Stimulated activated naive B cell treated with anti-CD40 and anti-IgM and Interleukin-4, amounts not matched to agents 10 μg/mL and 1 μg/mL and 100 μg/mL, for 72 hours (primary cell): ENCODE data around the gene LRP11.
A peak's percentile ranks its signal among the peaks of the same experiment; 100 is the strongest.
"Not testable (repeated sequence)": the region's sequence is repeated elsewhere in the genome, so short reads cannot be mapped to it uniquely, and the experiment has no call there.

Experiments
- ATAC-seq, 2 donors: fragments of 150-1000 bp; cut with Tn5 transposase; replicated peaks; 2 replicates each; pipeline ENCODE4 v1.10.0; 2021; ENCODE audit warnings: moderate library complexity in 1 of 2
- DNase-seq: peaks from one replicate; pipeline ENCODE4 v3.0.0; 2021
- H3K27ac Mint-ChIP-seq: one replicate; pipeline ENCODE4 v1.8.0; 2022; ENCODE audit warnings: mild to moderate bottlenecking, mixed read lengths
- H3K27me3 Mint-ChIP-seq, 2 donors: one replicate each; pipeline ENCODE4 v1.8.0; 2022; ENCODE audit warnings: mixed read lengths in 2 of 2
- H3K36me3 Mint-ChIP-seq, 2 donors: one replicate each; pipeline ENCODE4 v1.8.0; 2022; ENCODE audit warnings: mixed read lengths in 2 of 2, mild to moderate bottlenecking in 1 of 2
- H3K4me1 Mint-ChIP-seq, 2 donors: one replicate each; pipeline ENCODE4 v1.8.0; 2022; ENCODE audit warnings: mixed read lengths in 2 of 2, mild to moderate bottlenecking in 1 of 2
- H3K4me3 Mint-ChIP-seq, 2 donors: one replicate each; pipeline ENCODE4 v1.8.0; 2022; ENCODE audit warnings: mild to moderate bottlenecking in 2 of 2, mixed read lengths in 2 of 2, moderate library complexity in 1 of 2
- H3K9me3 Mint-ChIP-seq, 2 donors: one replicate each; pipeline ENCODE4 v1.8.0; 2022; ENCODE audit warnings: mixed read lengths in 2 of 2, mild to moderate bottlenecking in 1 of 2

Gene LRP11

GRCh38 chr6:149903938-149904611, 39.9 kb upstream of the LRP11 start:
- H3K36me3 Mint-ChIP-seq = peaks cover 8 to 10% of the 10 kb centered on the region in 2 donors
- H3K4me1 Mint-ChIP-seq = no peaks in the 10 kb centered on the region
- no peak overlapping the region for H3K4me3 Mint-ChIP-seq
- DNase-seq (no peak), ATAC-seq (no peak)
- H3K9me3 Mint-ChIP-seq = peaks cover 15% of the 10 kb centered on the region in 2 donors
- peaks cover 28 to 47% of the 10 kb centered on the region in 2 donors for H3K27me3 Mint-ChIP-seq
- H3K27ac Mint-ChIP-seq = no peak overlapping the region

- DNase-seq = no peak
- Mint-ChIP-seq H3K27ac (no peak overlapping the region), H3K27me3 (peaks cover 39 to 58% of the 10 kb centered on the region in 2 donors), H3K4me1 (peaks cover 2 to 5% of the 10 kb centered on the region in 2 donors), H3K9me3 (no peaks in the 10 kb centered on the region), H3K4me3 (no peak overlapping the region), H3K36me3 (no peaks in the 10 kb centered on the region)
- no peak for ATAC-seq
Observed at GRCh38 chr6:149901444-149902140, 37.4 kb upstream of the LRP11 start.

GRCh38 chr6:149900620-149901443, 36.7 kb upstream of the LRP11 start:
- no peaks in the 10 kb centered on the region for H3K36me3 Mint-ChIP-seq
- H3K4me1 Mint-ChIP-seq = peaks cover 2 to 5% of the 10 kb centered on the region in 2 donors
- peaks cover 42 to 61% of the 10 kb centered on the region in 2 donors for H3K27me3 Mint-ChIP-seq
- H3K27ac Mint-ChIP-seq = no peak overlapping the region
- DNase-seq (no peak), ATAC-seq (no peak)
- no peaks in the 10 kb centered on the region for H3K9me3 Mint-ChIP-seq
- H3K4me3 Mint-ChIP-seq = no peak overlapping the region

GRCh38 chr6:149899926-149900619, 35.9 kb upstream of the LRP11 start:
- Mint-ChIP-seq H3K4me1 (peaks cover 2 to 5% of the 10 kb centered on the region in 2 donors), H3K27ac (no peak overlapping the region), H3K9me3 (no peaks in the 10 kb centered on the region), H3K27me3 (peaks cover 42 to 57% of the 10 kb centered on the region in 2 donors), H3K4me3 (no peak overlapping the region), H3K36me3 (no peaks in the 10 kb centered on the region)
- DNase-seq (no peak), ATAC-seq (no peak)

- Mint-ChIP-seq H3K27me3 (peaks cover 42 to 57% of the 10 kb centered on the region in 2 donors), H3K9me3 (no peaks in the 10 kb centered on the region), H3K27ac (no peak overlapping the region), H3K4me1 (peaks cover 2 to 5% of the 10 kb centered on the region in 2 donors), H3K36me3 (no peaks in the 10 kb centered on the region), H3K4me3 (no peak overlapping the region)
- ATAC-seq (no peak), DNase-seq (no peak)
Observed at GRCh38 chr6:149899486-149899885, 35.3 kb upstream of the LRP11 start.

GRCh38 chr6:149898966-149899365, 34.8 kb upstream of the LRP11 start:
- H3K4me3 Mint-ChIP-seq = no peak overlapping the region
- no peak for ATAC-seq
- H3K36me3 Mint-ChIP-seq = no peaks in the 10 kb centered on the region
- H3K4me1 Mint-ChIP-seq = peaks cover 2 to 5% of the 10 kb centered on the region in 2 donors
- H3K27ac Mint-ChIP-seq = no peak overlapping the region
- no peaks in the 10 kb centered on the region for H3K9me3 Mint-ChIP-seq
- no peak for DNase-seq
- peaks cover 46 to 59% of the 10 kb centered on the region in 2 donors for H3K27me3 Mint-ChIP-seq

- H3K27me3 Mint-ChIP-seq = peaks cover 48 to 64% of the 10 kb centered on the region in 2 donors
- ATAC-seq = no peak
- no peak within 1 kb of the TSS for H3K27ac Mint-ChIP-seq
- H3K4me1 Mint-ChIP-seq = peaks cover 2 to 5% of the 10 kb centered on the region in 2 donors
- no peaks in the 10 kb centered on the region for H3K36me3 Mint-ChIP-seq
- no peak within 1 kb of the TSS for H3K4me3 Mint-ChIP-seq
- H3K9me3 Mint-ChIP-seq = no peaks in the 10 kb centered on the region
- no peak for DNase-seq
Observed at GRCh38 chr6:149897855-149898744, 33.9 kb upstream of the LRP11 start, which contains the start of gene RAET1E. TSS of gene RAET1E (minus strand) at chr6:149898113. CDS start at chr6:149890901, 7,212 bp downstream.

GRCh38 chr6:149897015-149897697, 33.0 kb upstream of the LRP11 start:
- ATAC-seq (no peak), DNase-seq (no peak)
- Mint-ChIP-seq H3K4me3 (no peak overlapping the region), H3K9me3 (no peaks in the 10 kb centered on the region), H3K36me3 (no peaks in the 10 kb centered on the region), H3K4me1 (peaks cover 2 to 5% of the 10 kb centered on the region in 2 donors), H3K27ac (no peak overlapping the region), H3K27me3 (peaks cover 53 to 64% of the 10 kb centered on the region in 2 donors)

GRCh38 chr6:149896491-149896890, 32.3 kb upstream of the LRP11 start:
- DNase-seq (no peak), ATAC-seq (no peak)
- Mint-ChIP-seq H3K27ac (no peak overlapping the region), H3K9me3 (peaks cover 0 to 2% of the 10 kb centered on the region in 2 donors), H3K36me3 (no peaks in the 10 kb centered on the region), H3K27me3 (peaks cover 51 to 57% of the 10 kb centered on the region in 2 donors), H3K4me1 (peaks cover 2 to 5% of the 10 kb centered on the region in 2 donors), H3K4me3 (no peak overlapping the region)

GRCh38 chr6:149895833-149896271, 31.7 kb upstream of the LRP11 start:
- Mint-ChIP-seq H3K27me3 (peaks cover 51 to 58% of the 10 kb centered on the region in 2 donors), H3K4me3 (no peak overlapping the region), H3K9me3 (peaks cover 0 to 2% of the 10 kb centered on the region in 2 donors), H3K36me3 (no peaks in the 10 kb centered on the region), H3K27ac (no peak overlapping the region), H3K4me1 (peaks cover 2 to 5% of the 10 kb centered on the region in 2 donors)
- peak in 1 of 2 donors; percentile 36 for ATAC-seq
- DNase-seq = no peak

GRCh38 chr6:149895048-149895590, 31.0 kb upstream of the LRP11 start:
- peaks cover 2 to 5% of the 10 kb centered on the region in 2 donors for H3K4me1 Mint-ChIP-seq
- no peak overlapping the region for H3K4me3 Mint-ChIP-seq
- ATAC-seq (no peak), DNase-seq (no peak)
- peaks cover 48 to 51% of the 10 kb centered on the region in 2 donors for H3K27me3 Mint-ChIP-seq
- H3K27ac Mint-ChIP-seq = no peak overlapping the region
- H3K9me3 Mint-ChIP-seq = peaks cover 0 to 2% of the 10 kb centered on the region in 2 donors
- H3K36me3 Mint-ChIP-seq = no peaks in the 10 kb centered on the region

- H3K27ac Mint-ChIP-seq, DNase-seq, ATAC-seq, H3K36me3 Mint-ChIP-seq, H3K4me1 Mint-ChIP-seq, H3K9me3 Mint-ChIP-seq, H3K4me3 Mint-ChIP-seq: not testable (repeated sequence)
- peaks cover 58 to 62% of the 10 kb centered on the region in 2 donors for H3K27me3 Mint-ChIP-seq
Observed at GRCh38 chr6:149891864-149892263, 27.7 kb upstream of the LRP11 start.
